Measurements from ENCODE around the gene RIF1. TPM values are rescaled to one million over a fixed set of nuclear protein-coding genes. Genes with fewer than 3 reads are reported as not detected.

The RIF1 gene
- total and polyA plus RNA-seq, 7 donors: 1.8 to 38.2 (median 31.3) TPM

GRCh38 chr2:151498178-151498577 lies 88.5 kb downstream of the RIF1 start:
- Histone ChIP-seq H3K4me3 (no peak overlapping the region), H3K27me3 (no peaks in the 10 kb centered on the region), H3K27ac (no peak overlapping the region), H3K9me3 (no peaks in the 10 kb centered on the region), H3K36me3 (no peaks in the 10 kb centered on the region), H3K4me1 (no peaks in the 10 kb centered on the region)
- WGBS, 2 donors: 97 to 100% methylated on average over 1 of the region's 1 CpG
- intact Hi-C loops (cut with DNase I): no loop called here
- DNase-seq: no peak
- TF ChIP-seq EP300 (IDR thresholded peaks at IDR 0.05): no peak
- TF ChIP-seq POLR2AphosphoS5 (IDR thresholded peaks at IDR 0.05): no peak
- TF ChIP-seq POLR2A (IDR thresholded peaks at IDR 0.05): no peak
- no peak for TF ChIP-seq CTCF (IDR thresholded peaks at IDR 0.05)

- no peak overlapping the region for H3K4me3 ChIP-seq
- DNase-seq: no peak
These were observed 96.5 kb downstream of the RIF1 start for GRCh38 chr2:151506170-151506569.

GRCh38 chr2:151508519-151508918 lies 98.8 kb downstream of the RIF1 start:
- no peak overlapping the region for H3K27ac ChIP-seq
- 90 to 93% methylated on average over 3 of the region's 3 CpGs for WGBS, 2 donors
- no peaks in the 10 kb centered on the region for H3K36me3 ChIP-seq
- no peak for DNase-seq
- intact Hi-C loops (cut with DNase I): no loop called here
- no peaks in the 10 kb centered on the region for H3K4me1 ChIP-seq
- no peaks in the 10 kb centered on the region for H3K9me3 ChIP-seq
- H3K27me3 ChIP-seq: no peaks in the 10 kb centered on the region
- TF ChIP-seq EP300 (IDR thresholded peaks at IDR 0.05): no peak
- no peak for TF ChIP-seq POLR2AphosphoS5 (IDR thresholded peaks at IDR 0.05)
- TF ChIP-seq POLR2A (IDR thresholded peaks at IDR 0.05): no peak
- TF ChIP-seq CTCF (IDR thresholded peaks at IDR 0.05): no peak
- H3K4me3 ChIP-seq: no peak overlapping the region

More at GRCh38 chr2:151506170-151506569, 96.5 kb downstream of the RIF1 start:
- intact Hi-C loops (cut with DNase I): no loop called here
- Histone ChIP-seq H3K27me3 (no peaks in the 10 kb centered on the region), H3K4me1 (no peaks in the 10 kb centered on the region), H3K36me3 (no peaks in the 10 kb centered on the region), H3K27ac (no peak overlapping the region), H3K9me3 (no peaks in the 10 kb centered on the region)
- TF ChIP-seq POLR2A (IDR thresholded peaks at IDR 0.05) (no peak), CTCF (IDR thresholded peaks at IDR 0.05) (no peak), EP300 (IDR thresholded peaks at IDR 0.05) (no peak), POLR2AphosphoS5 (IDR thresholded peaks at IDR 0.05) (no peak)
- WGBS, 2 donors: 96 to 97% methylated on average over 4 of the region's 4 CpGs

GRCh38 chr2:151518802-151519201 lies 109.1 kb downstream of the RIF1 start:
- no peak for DNase-seq
- Histone ChIP-seq H3K9me3 (no peaks in the 10 kb centered on the region), H3K4me1 (no peaks in the 10 kb centered on the region), H3K27me3 (no peaks in the 10 kb centered on the region), H3K27ac (no peak overlapping the region), H3K4me3 (no peak overlapping the region), H3K36me3 (no peaks in the 10 kb centered on the region)
- 94% methylated on average over 3 of the region's 3 CpGs for WGBS, 2 donors
- intact Hi-C loops (cut with DNase I): no loop called here
- TF ChIP-seq POLR2AphosphoS5 (IDR thresholded peaks at IDR 0.05) (no peak), POLR2A (IDR thresholded peaks at IDR 0.05) (no peak), EP300 (IDR thresholded peaks at IDR 0.05) (no peak), CTCF (IDR thresholded peaks at IDR 0.05) (no peak)

- H3K4me1 ChIP-seq: no peaks in the 10 kb centered on the region
- no peaks in the 10 kb centered on the region for H3K36me3 ChIP-seq
- no peaks in the 10 kb centered on the region for H3K27me3 ChIP-seq
- no peak for DNase-seq
- H3K9me3 ChIP-seq: no peaks in the 10 kb centered on the region
- H3K4me3 ChIP-seq: no peak overlapping the region
- 65 to 69% methylated on average over 1 of the region's 1 CpG for WGBS, 2 donors
- no peak overlapping the region for H3K27ac ChIP-seq
- intact Hi-C loops (cut with DNase I): no loop called here
- TF ChIP-seq POLR2AphosphoS5 (IDR thresholded peaks at IDR 0.05) (no peak), CTCF (IDR thresholded peaks at IDR 0.05) (no peak), EP300 (IDR thresholded peaks at IDR 0.05) (no peak), POLR2A (IDR thresholded peaks at IDR 0.05) (no peak)
These were observed 111.3 kb downstream of the RIF1 start for GRCh38 chr2:151520976-151521375.

Measured in sigmoid colon (tissue), 7 donors.